ENCODE measurements around the gene CACNG4.

CACNG4 gene

DNA sequence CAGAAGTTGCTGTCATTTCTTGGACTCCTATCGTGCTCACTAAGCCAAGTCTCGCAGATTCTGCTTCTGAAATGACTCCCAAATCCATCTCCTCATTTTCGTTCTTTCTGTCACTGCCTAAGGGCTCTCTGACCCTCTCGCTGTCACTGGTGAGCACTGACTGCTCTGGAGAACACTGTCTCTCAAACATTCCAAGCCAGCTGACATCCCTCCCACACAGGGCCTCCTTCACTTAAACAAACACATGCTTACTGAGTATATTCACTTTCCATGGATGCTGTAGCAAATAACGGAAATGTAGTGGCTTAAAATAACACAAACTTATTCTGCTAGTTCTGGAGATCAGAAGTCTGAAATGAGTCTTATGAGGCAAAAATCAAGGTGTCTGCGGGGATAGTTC, 98.6 kb downstream of the CACNG4 start:
- Histone ChIP-seq H3K27me3 (ENCODE audit: control insufficient read depth in 5 of 5, insufficient read depth in 4 of 5, low read length in 5 of 5) (no peaks in the 10 kb centered on the region), H3K36me3 (ENCODE audit: control insufficient read depth in 5 of 5, insufficient read depth in 5 of 5, low read length in 5 of 5) (no peaks in the 10 kb centered on the region), H3K4me1 (ENCODE audit: control insufficient read depth in 5 of 5, insufficient read depth in 5 of 5, low read length in 5 of 5) (peaks cover 0 to 6% (median 0%) of the 10 kb centered on the region in 5 donors), H3K9me3 (ENCODE audit: control insufficient read depth in 5 of 5, low read length in 5 of 5) (no peaks in the 10 kb centered on the region), H3K9ac (ENCODE audit: low read length in 5 of 5) (no peak overlapping the region), H3K27ac (ENCODE audit: low read depth, low read length) (no peak overlapping the region), H3K4me3 (ENCODE audit: low read depth in 1 of 5, low read length in 5 of 5) (no peak overlapping the region)

DNA sequence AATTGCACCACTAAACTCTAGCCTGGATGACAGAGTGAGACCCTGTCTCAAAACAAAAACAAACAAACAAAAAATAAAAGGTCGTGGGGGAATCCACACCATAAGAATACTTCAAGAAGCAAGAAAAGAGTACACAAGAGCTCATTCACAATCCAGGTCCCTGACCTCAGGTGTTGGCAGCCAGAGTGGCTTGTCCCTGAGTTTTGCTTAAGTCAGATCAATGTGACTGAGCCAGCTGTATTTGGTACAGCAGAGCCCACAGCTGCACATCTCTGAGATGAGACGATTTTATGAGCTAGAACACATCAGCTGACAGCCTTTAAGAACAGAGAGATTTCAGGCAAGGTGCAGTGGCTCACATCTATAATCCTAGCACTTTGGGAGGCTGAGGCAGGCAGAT, 102.2 kb downstream of the CACNG4 start:
- no peak overlapping the region for H3K9ac ChIP-seq (ENCODE audit: low read length in 5 of 5)
- no peaks in the 10 kb centered on the region for H3K27me3 ChIP-seq (ENCODE audit: control insufficient read depth in 5 of 5, insufficient read depth in 4 of 5, low read length in 5 of 5)
- peaks cover 0 to 5% (median 0%) of the 10 kb centered on the region in 5 donors for H3K36me3 ChIP-seq (ENCODE audit: control insufficient read depth in 5 of 5, insufficient read depth in 5 of 5, low read length in 5 of 5)
- H3K4me1 ChIP-seq (ENCODE audit: control insufficient read depth in 5 of 5, insufficient read depth in 5 of 5, low read length in 5 of 5) = no peaks in the 10 kb centered on the region
- H3K9me3 ChIP-seq (ENCODE audit: control insufficient read depth in 5 of 5, low read length in 5 of 5) = no peaks in the 10 kb centered on the region
- H3K27ac ChIP-seq (ENCODE audit: low read depth, low read length) = no peak overlapping the region
- H3K4me3 ChIP-seq (ENCODE audit: low read depth in 1 of 5, low read length in 5 of 5) = no peak overlapping the region

DNA sequence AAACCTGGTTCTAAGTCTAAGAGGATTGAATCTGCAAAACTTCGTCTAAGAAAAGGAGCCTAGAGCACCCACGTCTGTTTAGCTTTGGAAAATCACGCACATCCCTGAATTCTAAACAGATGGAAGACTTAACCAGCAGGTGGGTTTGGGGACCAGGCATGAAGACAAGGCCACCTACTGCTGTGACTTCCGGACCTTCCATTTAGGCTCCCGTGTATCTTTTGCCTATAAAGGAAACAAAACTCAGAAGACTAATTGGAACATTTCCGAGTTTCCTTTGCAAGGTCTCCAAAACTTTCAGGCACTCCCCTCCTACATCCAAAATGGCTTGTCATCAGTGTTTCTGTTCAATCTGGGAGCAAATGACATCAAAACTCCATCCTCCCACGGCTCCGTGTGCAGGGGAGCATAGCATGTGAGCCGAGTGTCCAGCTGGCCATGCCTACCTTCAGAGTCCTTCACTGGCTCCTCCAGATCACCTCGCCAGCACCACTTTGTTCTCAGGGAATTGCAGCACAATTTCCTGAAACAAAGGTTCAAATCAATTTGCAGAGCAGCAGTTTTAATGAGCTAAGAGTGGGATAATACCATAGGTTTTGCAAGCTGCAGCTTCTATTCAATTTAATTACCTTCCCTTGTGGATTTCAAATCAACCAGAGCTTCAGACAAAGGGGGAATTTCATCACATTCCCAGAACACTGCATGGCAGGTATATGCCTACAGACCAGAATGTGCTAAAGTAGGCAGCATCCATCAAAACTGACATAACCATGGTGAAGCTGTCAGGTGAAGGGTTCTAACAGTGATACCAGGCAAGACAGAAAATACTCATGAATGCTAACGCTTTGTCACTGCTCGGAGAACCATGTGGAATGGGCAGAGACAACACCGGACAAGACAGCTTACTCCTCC, 103.3 kb downstream of the CACNG4 start:
- H3K4me3 ChIP-seq (ENCODE audit: low read depth in 1 of 5, low read length in 5 of 5) = no peak overlapping the region
- H3K27me3 ChIP-seq (ENCODE audit: control insufficient read depth in 5 of 5, insufficient read depth in 4 of 5, low read length in 5 of 5) = no peaks in the 10 kb centered on the region
- H3K9me3 ChIP-seq (ENCODE audit: control insufficient read depth in 5 of 5, low read length in 5 of 5) = no peaks in the 10 kb centered on the region
- H3K27ac ChIP-seq (ENCODE audit: low read depth, low read length) = no peak overlapping the region
- H3K36me3 ChIP-seq (ENCODE audit: control insufficient read depth in 5 of 5, insufficient read depth in 5 of 5, low read length in 5 of 5) = peaks cover 0 to 8% (median 4%) of the 10 kb centered on the region in 5 donors
- H3K4me1 ChIP-seq (ENCODE audit: control insufficient read depth in 5 of 5, insufficient read depth in 5 of 5, low read length in 5 of 5) = no peaks in the 10 kb centered on the region
- H3K9ac ChIP-seq (ENCODE audit: low read length in 5 of 5) = no peak overlapping the region

DNA sequence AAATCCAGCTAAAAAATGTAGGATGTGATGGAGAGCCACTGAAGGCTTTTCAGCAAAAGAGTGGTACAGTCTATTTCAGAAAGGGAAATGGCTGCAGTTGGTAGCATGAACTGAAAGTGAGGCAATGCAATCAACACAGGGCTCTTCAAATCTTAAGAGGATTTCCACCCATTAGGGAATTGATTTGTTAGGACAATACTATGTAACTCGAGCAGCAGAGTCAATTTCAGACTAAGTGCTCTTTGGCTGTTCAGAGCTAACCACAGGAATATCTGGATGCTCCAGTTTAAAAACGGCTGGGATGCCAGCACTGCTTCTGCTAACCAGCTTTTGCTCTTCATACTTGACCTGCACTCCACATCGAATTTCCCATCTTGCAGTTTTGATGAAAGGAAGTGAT, 104.5 kb downstream of the CACNG4 start:
- Histone ChIP-seq H3K4me1 (ENCODE audit: control insufficient read depth in 5 of 5, insufficient read depth in 5 of 5, low read length in 5 of 5) (no peaks in the 10 kb centered on the region), H3K36me3 (ENCODE audit: control insufficient read depth in 5 of 5, insufficient read depth in 5 of 5, low read length in 5 of 5) (peaks cover 0 to 12% (median 4%) of the 10 kb centered on the region in 5 donors), H3K27ac (ENCODE audit: low read depth, low read length) (no peak overlapping the region)

DNA sequence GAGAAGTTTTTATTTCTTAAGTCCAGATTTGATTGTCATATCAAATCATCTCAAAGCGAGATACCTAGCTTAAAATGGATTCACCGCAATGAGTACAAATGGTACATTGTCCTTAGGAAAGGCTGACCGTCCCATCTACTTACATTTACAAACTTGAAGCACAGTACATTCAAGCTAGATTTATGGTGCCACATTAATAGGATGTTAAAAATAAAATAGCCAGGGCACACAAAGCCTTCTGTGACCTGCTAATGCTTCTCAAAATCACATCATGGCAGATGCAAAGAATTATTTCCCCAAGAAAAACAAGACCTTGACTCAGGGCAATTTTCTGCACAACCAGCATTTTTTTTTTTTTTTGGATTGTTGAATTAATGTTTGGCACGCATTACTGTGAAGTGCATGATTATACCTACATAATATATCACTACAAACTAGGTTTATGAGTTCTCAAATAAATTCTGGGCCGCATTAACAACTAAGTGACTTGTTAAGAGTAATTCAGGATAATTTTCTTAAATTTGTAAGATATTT, 105.2 kb downstream of the CACNG4 start:
- Histone ChIP-seq H3K27ac (ENCODE audit: low read depth, low read length) (no peak overlapping the region), H3K4me1 (ENCODE audit: control insufficient read depth in 5 of 5, insufficient read depth in 5 of 5, low read length in 5 of 5) (no peaks in the 10 kb centered on the region), H3K9me3 (ENCODE audit: control insufficient read depth in 5 of 5, low read length in 5 of 5) (no peaks in the 10 kb centered on the region), H3K36me3 (ENCODE audit: control insufficient read depth in 5 of 5, insufficient read depth in 5 of 5, low read length in 5 of 5) (peaks cover 0 to 13% (median 4%) of the 10 kb centered on the region in 5 donors), H3K27me3 (ENCODE audit: control insufficient read depth in 5 of 5, insufficient read depth in 4 of 5, low read length in 5 of 5) (no peaks in the 10 kb centered on the region), H3K4me3 (ENCODE audit: low read depth in 1 of 5, low read length in 5 of 5) (no peak overlapping the region), H3K9ac (ENCODE audit: low read length in 5 of 5) (no peak overlapping the region)

More for the DNA sequence above, 104.5 kb downstream of the CACNG4 start:
- H3K9me3 ChIP-seq (ENCODE audit: control insufficient read depth in 5 of 5, low read length in 5 of 5) = no peaks in the 10 kb centered on the region
- no peak overlapping the region for H3K9ac ChIP-seq (ENCODE audit: low read length in 5 of 5)
- H3K27me3 ChIP-seq (ENCODE audit: control insufficient read depth in 5 of 5, insufficient read depth in 4 of 5, low read length in 5 of 5) = no peaks in the 10 kb centered on the region
- no peak overlapping the region for H3K4me3 ChIP-seq (ENCODE audit: low read depth in 1 of 5, low read length in 5 of 5)

DNA sequence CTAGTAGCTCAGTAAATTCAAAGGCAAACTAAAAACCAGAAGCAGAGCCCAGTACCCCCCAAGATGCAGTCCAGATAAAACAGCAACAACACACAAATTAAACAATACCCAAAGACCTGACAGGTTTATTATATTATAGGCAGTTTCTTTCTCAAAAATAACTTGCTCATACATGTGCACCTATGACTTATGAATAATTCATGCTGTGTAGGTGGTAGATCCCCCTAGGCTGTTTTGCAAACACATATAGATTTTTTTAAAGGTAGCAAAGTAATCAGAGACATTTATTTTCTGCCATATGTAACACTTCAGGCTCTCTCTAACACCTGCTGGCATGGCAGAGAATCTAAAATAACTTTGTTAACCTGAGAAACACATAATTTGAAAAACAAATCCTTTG, 107.1 kb downstream of the CACNG4 start:
- H3K36me3 ChIP-seq (ENCODE audit: control insufficient read depth in 5 of 5, insufficient read depth in 5 of 5, low read length in 5 of 5) = peaks cover 7 to 22% (median 13%) of the 10 kb centered on the region in 5 donors
- no peaks in the 10 kb centered on the region for H3K27me3 ChIP-seq (ENCODE audit: control insufficient read depth in 5 of 5, insufficient read depth in 4 of 5, low read length in 5 of 5)
- no peaks in the 10 kb centered on the region for H3K9me3 ChIP-seq (ENCODE audit: control insufficient read depth in 5 of 5, low read length in 5 of 5)
- no peaks in the 10 kb centered on the region for H3K4me1 ChIP-seq (ENCODE audit: control insufficient read depth in 5 of 5, insufficient read depth in 5 of 5, low read length in 5 of 5)
- no peak overlapping the region for H3K4me3 ChIP-seq (ENCODE audit: low read depth in 1 of 5, low read length in 5 of 5)
- H3K27ac ChIP-seq (ENCODE audit: low read depth, low read length) = no peak overlapping the region
- no peak overlapping the region for H3K9ac ChIP-seq (ENCODE audit: low read length in 5 of 5)

DNA sequence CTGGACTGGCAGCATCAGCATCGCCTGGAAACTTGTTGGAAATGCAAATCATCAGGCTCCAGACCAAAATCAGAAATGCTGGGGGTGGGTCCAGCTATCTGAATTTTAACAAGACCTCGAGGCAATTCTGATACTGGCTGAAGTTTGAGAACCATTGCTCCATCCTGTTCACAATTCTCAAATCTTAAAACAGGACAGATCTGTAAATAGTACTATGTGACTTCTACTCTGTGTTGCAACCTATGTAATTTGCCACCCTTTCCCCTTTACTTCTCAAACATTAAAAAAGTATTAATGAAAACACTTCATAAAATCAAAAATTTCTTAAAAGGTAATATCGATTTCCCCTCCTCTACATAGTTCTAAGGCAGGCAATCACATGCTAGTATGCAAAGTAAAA, 108.4 kb downstream of the CACNG4 start:
- Histone ChIP-seq H3K27me3 (ENCODE audit: control insufficient read depth in 5 of 5, insufficient read depth in 4 of 5, low read length in 5 of 5) (no peaks in the 10 kb centered on the region), H3K4me1 (ENCODE audit: control insufficient read depth in 5 of 5, insufficient read depth in 5 of 5, low read length in 5 of 5) (no peaks in the 10 kb centered on the region), H3K36me3 (ENCODE audit: control insufficient read depth in 5 of 5, insufficient read depth in 5 of 5, low read length in 5 of 5) (peaks cover 7 to 24% (median 14%) of the 10 kb centered on the region in 5 donors), H3K9me3 (ENCODE audit: control insufficient read depth in 5 of 5, low read length in 5 of 5) (no peaks in the 10 kb centered on the region), H3K27ac (ENCODE audit: low read depth, low read length) (no peak overlapping the region), H3K9ac (ENCODE audit: low read length in 5 of 5) (no peak overlapping the region), H3K4me3 (ENCODE audit: low read depth in 1 of 5, low read length in 5 of 5) (no peak overlapping the region)

DNA sequence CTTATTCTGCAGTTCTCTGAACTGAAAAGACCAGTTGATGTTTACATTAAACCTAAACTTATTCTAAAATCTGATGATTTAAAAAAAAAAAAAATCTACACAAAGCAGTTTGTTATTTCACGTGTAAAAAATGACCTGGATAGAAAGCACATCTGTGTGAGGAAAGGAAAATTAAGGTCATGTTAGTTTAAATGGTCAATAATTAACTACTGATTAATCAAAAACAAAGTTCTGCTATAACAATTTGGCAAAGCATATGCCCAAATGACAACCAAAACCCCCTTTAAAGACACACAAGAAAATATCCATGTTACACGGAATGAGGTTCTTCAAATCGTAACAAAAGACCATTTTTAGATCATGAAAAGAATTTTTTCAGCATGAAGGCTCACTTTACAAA, 110.3 kb downstream of the CACNG4 start:
- Histone ChIP-seq H3K27me3 (ENCODE audit: control insufficient read depth in 5 of 5, insufficient read depth in 4 of 5, low read length in 5 of 5) (no peaks in the 10 kb centered on the region), H3K9me3 (ENCODE audit: control insufficient read depth in 5 of 5, low read length in 5 of 5) (no peaks in the 10 kb centered on the region), H3K9ac (ENCODE audit: low read length in 5 of 5) (no peak overlapping the region), H3K4me1 (ENCODE audit: control insufficient read depth in 5 of 5, insufficient read depth in 5 of 5, low read length in 5 of 5) (peaks cover 0 to 10% (median 0%) of the 10 kb centered on the region in 5 donors), H3K36me3 (ENCODE audit: control insufficient read depth in 5 of 5, insufficient read depth in 5 of 5, low read length in 5 of 5) (peaks cover 12 to 30% (median 17%) of the 10 kb centered on the region in 5 donors), H3K27ac (ENCODE audit: low read depth, low read length) (no peak overlapping the region), H3K4me3 (ENCODE audit: low read depth in 1 of 5, low read length in 5 of 5) (no peak overlapping the region)

DNA sequence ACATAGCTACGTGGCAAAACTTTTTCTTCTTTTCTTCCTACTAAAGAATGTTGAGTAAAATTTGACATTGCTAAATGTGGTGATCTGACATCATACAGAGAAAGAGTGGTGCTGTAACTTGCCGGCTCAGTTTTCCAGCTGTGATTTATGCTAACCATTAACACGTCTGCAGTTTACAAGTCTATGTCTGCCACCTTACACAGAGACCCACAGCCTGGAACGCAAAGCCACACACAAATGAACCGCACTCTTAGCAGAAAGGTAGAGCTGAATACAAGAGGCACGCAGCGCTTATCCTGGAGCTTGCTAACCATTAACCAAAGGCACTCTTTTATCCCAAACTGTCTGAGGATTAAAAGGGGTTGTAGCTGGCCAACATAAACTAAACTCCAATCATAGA, 111.8 kb downstream of the CACNG4 start:
- Histone ChIP-seq H3K4me1 (ENCODE audit: control insufficient read depth in 5 of 5, insufficient read depth in 5 of 5, low read length in 5 of 5) (peaks cover 0 to 10% (median 0%) of the 10 kb centered on the region in 5 donors), H3K4me3 (ENCODE audit: low read depth in 1 of 5, low read length in 5 of 5) (no peak overlapping the region), H3K36me3 (ENCODE audit: control insufficient read depth in 5 of 5, insufficient read depth in 5 of 5, low read length in 5 of 5) (peaks cover 12 to 33% (median 24%) of the 10 kb centered on the region in 5 donors), H3K9me3 (ENCODE audit: control insufficient read depth in 5 of 5, low read length in 5 of 5) (no peaks in the 10 kb centered on the region), H3K9ac (ENCODE audit: low read length in 5 of 5) (no peak overlapping the region), H3K27ac (ENCODE audit: low read depth, low read length) (no peak overlapping the region), H3K27me3 (ENCODE audit: control insufficient read depth in 5 of 5, insufficient read depth in 4 of 5, low read length in 5 of 5) (no peaks in the 10 kb centered on the region)

DNA sequence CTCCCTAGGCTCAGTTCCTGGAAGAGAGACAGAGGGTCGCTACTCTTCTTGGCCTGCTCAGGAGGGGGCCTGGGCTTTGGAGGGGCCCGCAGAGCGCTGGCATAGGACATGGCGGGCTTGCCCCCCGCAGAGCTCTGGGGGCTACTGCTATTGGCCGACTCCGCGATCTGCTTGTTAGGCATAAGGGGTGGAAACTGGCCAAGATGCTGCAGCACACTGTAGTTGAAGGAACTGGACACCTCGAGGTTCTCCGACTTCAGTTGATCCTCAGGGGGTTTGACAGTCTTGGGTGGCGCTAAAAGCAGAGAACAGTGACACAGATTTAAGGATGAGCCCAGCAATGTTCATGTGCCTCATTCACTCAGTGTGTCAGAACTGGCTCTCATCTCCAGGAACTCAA, 113.8 kb downstream of the CACNG4 start:
- Histone ChIP-seq H3K9me3 (ENCODE audit: control insufficient read depth in 5 of 5, low read length in 5 of 5) (no peaks in the 10 kb centered on the region), H3K27ac (ENCODE audit: low read depth, low read length) (no peak overlapping the region), H3K4me3 (ENCODE audit: low read depth in 1 of 5, low read length in 5 of 5) (no peak overlapping the region), H3K36me3 (ENCODE audit: control insufficient read depth in 5 of 5, insufficient read depth in 5 of 5, low read length in 5 of 5) (peaks cover 16 to 34% (median 24%) of the 10 kb centered on the region in 5 donors), H3K27me3 (ENCODE audit: control insufficient read depth in 5 of 5, insufficient read depth in 4 of 5, low read length in 5 of 5) (no peaks in the 10 kb centered on the region), H3K9ac (ENCODE audit: low read length in 5 of 5) (no peak overlapping the region), H3K4me1 (ENCODE audit: control insufficient read depth in 5 of 5, insufficient read depth in 5 of 5, low read length in 5 of 5) (peaks cover 0 to 10% (median 0%) of the 10 kb centered on the region in 5 donors)

Measured in subcutaneous abdominal adipose tissue (tissue), 5 donors.